GM18907 (cell line): ENCODE data around the gene FGF11.
A peak's percentile ranks its signal among the peaks of the same experiment; 100 is the strongest.
"Not testable (repeated sequence)": the region's sequence is repeated elsewhere in the genome, so short reads cannot be mapped to it uniquely, and the experiment has no call there.

Source experiments
- ATAC-seq: cut with Tn5 transposase; IDR thresholded peaks from one replicate; pipeline ENCODE4 v1.9.1; 2021; ENCODE audit warnings: mild to moderate bottlenecking, moderate library complexity; ENCODE audit not compliant: unreplicated experiment

FGF11 gene

DNA sequence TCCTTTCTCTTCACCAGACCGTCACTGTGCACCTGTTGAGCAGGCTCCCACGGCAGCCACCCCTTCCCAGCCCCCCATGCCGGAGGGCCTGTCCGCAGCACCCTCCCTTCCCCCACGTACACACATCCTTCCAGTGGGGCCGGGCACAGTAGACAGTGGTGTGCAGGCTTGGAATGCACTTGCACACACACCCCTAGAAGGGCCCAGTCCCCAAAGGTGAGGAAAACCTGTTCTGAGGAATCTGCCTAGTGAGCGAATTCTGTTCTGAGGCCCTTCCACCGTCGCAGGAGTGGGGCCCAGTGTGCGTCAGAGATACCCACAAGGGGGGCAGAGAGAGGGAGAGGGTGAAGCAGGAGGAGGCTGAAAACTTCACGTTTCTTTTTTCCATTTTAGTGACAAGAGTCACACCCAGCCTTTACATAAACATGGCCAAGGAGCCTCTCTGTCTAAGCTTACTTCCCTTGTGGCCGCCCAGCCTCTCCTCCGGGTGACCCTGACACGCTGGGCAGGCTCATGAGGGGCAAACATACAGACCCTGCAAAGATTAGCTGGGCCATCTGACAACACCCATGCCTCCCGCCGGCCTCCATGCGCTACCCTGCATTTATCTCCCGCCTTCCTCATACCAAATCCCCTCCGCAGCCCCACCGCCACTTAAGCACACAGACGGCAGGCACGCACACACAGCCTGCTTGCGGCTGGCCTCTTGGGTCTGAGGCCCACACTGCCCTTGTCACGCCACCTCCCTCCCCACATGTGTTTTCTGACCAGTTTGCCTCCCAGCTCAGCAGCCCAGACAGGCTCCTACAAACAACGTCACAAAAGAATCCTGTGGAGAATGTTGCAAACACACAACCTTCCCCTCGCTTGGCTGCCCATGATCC, 38.3 kb downstream of the FGF11 start:
- ATAC-seq = no peak

DNA sequence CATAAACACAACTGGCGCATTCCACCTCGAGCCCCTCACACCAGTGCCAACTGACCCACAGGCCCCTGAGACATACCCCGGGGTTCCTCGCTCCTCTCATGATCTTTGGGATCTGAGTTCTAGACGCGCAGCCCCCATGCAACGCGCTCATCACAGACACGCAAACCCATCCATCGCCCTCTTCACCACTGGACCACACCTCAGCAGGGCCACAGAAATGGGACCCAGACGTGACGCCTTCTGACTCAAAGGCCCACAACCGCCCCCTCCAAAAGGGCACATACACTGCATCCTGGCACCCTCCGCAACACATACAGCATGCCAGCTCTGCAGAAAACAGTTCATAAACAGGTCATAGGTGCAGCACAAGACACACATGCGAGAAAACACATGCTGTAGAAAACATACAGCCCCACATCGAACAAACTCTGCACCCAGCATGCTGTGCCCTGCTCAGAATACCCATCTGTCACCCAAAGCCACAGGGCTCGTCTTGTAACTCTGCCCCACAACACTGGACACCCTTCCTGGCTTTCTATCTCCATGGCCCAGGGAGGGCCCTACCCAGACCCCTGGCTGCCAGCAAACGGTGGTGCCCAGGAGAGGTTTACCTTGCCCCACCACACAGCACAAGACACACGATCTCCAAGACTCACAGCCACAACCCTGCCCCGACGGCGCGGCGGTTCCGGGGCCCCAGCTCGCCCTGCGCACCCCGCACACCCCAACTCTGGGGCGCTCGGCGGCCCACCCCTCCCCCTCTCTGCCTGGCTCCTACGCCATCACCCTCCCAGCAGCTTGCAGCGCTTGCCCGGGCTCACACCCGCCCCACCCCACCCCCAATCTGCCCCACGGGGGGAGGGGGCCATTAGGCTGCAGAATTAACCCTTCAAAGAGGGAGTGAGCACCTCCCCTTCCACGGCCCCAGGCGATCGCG, 39.2 kb downstream of the FGF11 start:
- no peak for ATAC-seq

DNA sequence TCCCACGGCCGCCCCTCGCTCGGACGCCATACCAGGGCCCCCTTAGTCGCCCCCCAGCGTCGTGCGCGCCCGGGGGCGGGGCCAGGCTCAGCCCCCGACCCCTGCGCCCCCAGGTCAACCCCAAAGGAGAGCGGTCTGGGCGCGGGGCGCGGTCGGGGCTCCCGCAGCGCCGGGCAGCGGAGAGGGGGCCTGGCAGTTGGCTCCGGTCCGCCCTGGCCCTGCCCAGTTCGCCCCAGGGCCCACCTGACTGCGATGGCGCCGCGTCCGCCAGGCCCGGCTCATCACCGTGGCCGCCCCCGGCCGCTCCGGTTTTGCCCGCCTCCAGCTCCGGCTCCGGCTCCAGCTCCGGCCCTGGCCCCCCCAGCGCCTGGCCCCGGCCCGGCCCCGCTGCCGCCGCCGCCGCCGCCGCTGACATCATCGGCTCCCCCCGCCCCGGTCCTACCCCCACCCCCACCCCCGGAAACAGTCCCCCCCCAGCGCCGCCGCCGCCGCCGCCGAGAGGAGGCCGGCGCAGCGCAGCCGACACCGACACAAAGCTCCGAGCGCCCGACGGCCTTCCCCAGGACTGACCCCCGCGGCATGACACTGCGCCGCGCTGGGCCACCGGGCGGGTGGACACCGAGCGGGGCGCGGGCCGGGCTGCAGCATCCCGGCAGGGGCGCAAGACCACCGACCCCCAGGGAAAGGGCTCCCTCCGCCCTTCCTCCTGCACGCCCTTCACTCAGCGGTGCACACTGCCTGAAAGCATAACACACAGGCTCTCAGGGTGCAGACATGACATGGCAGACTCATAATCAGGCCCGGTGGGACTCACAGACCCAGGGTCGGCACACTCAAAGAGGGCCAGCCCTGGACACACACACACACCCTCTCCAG, 40.1 kb downstream of the FGF11 start, which contains the start of gene ZBTB4:
ZBTB4 (minus strand) TSS at position 419 of the 876 bp plus-strand sequence. CDS start 12,830 bp downstream, outside the sequence.
- ATAC-seq = no peak

DNA sequence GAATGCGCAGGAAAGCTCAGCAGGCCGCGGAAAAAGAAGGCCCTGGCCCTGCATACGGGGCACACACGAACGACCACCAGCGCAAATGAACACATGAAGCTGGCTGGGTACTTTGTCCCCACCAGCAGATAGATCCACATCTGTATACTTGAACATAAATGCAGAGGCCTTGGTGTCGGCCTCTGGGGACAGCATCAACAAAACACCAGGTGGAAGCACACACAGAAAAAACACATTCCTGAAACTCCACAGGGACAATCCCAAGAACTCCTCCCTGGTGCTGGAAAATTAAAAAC, 40.7 kb downstream of the FGF11 start:
- ATAC-seq = no peak

DNA sequence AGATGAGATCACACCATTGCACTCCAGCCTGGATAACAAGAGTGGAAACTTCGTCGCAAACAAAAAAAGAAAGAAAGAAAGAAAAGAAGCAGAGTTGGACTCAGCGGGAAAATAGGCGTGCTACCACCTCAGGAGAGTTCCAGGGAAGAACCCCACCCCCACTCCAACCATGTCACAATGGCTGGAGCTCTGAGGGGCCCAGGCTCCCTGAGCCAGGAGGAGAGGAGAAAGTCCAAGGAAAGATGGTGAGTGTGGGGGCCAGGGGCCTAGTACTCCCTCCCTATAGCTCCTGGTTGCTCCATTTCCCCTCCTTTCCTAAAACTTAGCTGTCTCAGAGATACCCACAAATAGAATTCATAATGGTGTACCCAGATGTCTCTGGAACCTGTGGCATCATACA, 42.0 kb downstream of the FGF11 start, which contains the start of gene SLC35G6:
SLC35G6 (plus strand) TSS at position 172 of the 400 bp plus-strand sequence; CDS start at position 243, 71 bp downstream.
- ATAC-seq = not testable (repeated sequence)

DNA sequence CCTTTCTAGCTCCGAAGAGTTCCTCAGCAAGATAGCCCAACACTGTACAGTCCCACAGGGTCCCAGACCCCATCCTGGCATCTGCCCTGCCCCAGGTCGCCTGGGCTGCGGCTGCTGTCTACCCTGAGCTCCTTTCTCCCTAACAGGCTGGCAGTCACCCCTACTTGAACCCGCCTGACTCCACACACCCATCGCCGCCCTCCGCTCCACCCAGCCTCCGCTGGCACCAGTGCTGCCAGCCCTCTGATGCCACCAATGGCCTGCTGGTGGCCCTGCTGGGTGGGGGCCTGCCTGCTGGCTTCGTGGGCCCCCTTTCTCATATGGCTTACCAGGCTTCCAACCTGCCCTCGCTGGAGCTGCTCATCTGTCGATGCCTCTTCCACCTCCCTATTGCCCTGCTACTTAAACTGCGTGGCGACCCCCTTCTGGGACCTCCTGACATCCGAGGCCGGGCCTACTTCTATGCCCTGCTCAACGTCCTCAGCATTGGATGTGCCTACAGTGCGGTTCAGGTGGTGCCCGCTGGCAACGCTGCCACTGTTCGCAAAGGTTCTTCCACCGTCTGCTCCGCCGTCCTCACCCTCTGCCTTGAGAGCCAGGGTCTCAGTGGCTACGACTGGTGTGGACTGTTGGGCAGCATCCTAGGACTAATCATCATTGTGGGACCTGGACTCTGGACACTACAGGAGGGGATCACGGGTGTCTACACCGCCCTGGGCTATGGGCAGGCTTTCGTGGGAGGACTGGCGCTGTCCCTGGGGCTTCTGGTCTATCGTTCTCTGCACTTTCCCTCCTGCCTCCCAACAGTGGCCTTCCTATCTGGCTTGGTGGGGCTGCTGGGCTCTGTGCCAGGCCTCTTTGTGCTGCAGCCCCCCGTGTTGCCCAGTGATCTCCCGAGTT, 42.8 kb downstream of the FGF11 start:
- ATAC-seq = not testable (repeated sequence)

DNA sequence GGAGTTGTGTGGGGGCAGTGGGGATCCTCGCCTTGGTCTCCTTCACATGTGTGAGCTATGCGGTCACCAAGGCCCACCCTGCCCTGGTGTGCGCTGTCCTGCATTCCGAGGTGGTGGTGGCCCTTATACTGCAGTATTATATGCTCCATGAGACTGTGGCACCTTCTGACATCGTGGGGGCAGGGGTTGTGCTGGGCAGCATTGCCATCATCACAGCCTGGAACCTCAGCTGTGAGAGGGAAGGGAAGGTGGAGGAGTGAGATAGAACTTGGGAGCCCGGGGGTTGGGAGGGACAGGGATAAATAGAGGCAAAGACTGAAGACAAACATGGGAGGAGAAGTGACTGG, 43.4 kb downstream of the FGF11 start:
- not testable (repeated sequence) for ATAC-seq

DNA sequence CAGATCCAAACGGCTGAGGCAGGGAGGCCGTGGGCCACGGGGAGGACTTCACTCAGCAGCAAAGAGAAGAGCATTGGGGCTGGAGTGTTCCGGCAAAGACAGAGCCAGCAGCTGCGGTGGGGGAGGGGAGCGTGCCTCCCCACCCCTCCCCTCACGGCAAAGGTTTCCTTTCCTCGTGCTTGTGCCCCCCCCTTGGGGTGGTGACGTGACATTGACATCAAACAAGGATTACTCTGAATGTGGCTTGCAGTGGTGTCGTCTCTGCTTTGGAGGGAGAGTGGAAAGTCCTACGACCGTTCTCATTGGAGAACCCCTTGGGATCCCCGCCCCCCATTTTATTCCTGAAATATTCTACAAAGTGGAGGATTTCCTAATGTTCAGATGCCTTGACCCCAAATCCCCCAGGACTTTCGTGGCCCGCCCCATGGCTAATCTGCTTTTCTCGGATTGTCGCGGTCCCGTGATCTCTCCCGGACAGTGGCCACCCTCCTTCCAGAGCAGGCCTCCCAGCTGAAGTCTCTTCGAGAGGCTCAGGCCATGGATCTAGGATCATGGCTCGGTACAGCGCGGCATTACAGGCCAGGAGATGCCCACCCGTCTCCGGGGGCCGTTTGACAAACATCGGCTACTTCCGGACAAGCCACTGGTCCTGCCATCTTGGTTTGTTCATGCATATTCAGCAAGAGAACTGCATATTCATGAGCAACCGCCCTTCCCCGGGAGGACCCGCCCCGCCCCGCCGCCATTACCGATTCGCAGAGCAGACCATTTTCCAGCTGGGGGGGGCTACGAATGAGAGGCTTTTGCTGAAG, 44.1 kb downstream of the FGF11 start:
- peak; percentile 41 for ATAC-seq

DNA sequence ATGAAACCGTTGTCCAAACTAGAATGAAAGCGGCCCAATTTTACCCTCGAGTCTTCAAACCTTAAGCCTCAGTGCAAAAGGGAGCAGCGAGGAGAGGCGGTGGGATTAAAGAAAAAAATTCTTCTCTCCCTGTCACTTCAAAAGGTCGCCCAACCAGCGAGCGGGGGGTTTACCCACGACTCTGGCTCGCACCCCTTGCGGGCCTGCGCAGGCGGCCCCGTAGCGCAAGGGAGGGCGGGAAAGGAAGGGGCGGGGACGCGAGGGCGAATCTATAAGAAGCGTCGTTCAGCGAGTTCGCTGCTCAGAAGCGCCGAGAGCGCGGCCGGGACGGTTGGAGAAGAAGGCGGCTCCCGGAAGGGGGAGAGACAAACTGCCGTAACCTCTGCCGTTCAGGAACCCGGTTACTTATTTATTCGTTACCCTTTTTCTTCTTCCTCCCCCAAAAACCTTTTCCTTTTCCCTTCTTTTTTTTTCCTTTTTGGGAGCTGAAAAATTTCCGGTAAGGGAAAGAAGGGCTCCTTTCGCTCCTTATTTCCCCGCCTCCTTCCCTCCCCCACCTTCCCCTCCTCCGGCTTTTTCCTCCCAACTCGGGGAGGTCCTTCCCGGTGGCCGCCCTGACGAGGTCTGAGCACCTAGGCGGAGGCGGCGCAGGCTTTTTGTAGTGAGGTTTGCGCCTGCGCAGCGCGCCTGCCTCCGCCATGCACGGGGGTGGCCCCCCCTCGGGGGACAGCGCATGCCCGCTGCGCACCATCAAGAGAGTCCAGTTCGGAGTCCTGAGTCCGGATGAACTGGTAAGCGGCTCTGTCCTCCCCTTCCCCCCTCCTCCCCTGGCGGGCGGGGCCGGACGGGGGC, 45.0 kb downstream of the FGF11 start, which contains the start of gene POLR2A:
POLR2A (plus strand) TSS at position 300 of the 852 bp plus-strand sequence.
- ATAC-seq = peak; percentile 72

DNA sequence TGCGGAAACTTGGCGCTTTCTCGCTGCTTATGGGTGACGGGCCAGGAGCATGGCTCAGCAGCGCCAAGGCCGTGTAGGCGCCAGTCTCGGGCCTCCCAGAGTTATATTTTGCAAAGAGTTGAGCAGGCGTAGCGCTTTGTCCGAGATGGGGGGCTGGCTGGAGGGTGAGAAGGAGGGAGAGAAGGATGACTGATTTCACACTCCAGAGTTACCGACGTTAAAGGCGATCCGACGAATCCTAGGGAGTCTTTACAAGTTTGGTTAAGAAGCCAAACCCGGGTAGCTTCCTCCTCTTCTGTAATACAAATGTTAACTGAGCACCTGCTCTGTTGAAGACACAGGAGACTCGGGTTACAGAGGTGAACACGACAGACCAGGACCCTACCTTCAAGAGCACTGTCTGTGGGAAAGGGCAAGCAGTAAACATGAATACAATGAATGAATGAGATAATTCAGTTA, 45.6 kb downstream of the FGF11 start:
- ATAC-seq = no peak

DNA sequence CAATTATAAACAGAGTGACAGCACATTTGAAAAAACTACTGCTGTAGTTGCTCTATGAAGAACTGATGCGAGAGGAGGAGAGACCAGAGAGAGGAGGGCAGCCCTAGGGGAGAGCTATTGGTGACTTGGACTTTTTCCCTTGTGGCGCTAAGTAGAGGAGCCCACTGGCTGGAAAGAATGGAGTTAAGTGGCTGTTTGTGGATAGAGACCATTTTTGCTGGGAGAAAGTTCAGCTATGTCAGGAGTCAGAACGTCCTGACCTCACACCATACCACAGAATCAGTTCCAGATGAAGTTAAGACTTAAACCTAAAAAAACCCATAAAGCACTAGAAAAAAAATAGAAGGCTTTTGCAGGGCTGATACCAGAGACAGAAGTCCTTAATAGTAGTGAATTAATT, 46.9 kb downstream of the FGF11 start:
- ATAC-seq = no peak

DNA sequence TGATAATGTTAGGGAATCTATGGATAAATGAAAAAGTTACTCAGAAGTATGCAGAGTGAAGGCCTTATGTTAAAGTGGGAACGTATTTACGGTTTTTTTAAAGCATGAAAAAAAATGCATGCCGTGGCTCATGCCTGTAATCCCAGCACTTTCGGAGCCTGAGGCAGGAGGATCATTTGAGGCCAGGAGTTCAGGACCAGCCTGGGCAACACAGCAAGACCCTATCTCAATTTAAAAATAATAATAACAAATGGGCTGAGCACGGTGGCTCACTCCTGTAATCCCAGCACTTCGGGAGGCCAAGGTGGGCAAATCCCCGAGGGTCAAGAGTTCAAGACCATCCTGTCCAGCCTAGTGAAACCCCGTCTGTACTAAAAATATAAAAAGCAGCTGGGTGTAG, 50.8 kb downstream of the FGF11 start:
- no peak for ATAC-seq

DNA sequence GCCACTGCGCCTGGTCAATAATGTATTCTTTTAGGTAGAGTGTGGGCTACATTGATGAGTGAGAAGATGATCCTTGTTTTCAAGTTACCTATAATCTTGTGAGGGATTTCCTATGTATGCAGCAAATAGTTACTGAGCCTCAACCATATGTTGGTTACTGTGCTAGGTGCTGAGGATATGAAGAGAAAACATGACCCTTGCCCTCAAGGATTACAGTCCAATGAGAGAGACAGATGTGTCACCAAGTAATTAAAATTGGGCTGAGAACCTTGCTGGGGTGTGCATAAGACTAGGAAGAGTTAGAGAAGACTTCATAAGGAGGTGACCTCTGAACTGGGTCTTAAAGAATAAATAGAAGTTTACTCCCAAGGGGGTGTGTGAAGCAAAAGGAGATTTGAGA, 52.3 kb downstream of the FGF11 start:
- no peak for ATAC-seq

DNA sequence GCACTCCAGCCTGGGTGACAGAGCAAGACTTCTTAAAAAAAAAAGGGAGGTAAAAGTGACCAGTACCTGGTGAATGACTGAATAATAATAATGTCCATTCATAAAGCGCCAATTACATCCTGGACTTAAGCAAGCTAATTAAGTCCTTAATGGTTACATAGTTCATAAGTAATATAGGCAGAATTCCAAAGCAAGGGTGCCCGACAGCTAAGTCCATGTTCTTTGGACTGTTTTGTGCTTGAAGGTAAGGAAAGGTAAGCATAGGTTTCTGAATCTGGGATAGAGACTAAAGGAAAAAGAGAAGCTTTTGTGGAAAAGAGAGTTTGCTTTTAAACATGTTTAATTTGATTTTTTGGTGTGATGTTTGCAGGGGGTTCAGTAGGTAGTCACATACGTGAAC, 54.6 kb downstream of the FGF11 start:
- ATAC-seq = no peak
